Measurements from ENCODE around the gene FCRL6.

DNA sequence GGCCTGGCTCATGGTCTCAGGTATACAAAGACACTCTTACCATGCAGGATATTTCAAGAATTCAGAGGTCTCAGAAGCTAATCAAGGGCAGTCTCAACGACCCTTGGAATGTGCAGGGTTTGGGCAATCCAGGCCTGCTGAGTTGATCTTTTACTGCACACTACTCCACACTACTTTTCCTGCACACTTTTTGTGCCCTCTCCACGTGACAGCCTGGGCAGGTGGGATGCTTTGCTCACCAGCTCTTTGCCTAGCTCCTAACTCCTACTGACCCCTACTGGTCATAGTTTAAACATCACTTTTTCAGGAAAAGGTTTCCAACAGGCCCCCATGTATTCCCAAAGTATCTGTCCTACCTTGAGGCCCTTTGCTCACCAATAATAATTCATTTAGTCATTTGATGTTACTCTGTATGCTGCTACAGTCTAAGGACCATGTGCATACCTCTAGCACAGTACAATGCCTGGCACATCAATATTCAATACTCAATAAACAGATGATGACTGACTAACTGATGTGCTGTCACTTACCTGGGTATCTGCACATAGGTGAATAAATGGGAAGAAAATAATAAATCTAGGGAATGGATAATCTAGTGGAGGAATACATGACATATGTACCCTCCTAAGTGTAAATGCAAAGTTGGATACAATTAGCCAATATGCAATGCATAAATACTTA is 11.8 kb upstream of the FCRL6 start:
- TF ChIP-seq, protein P1, sequence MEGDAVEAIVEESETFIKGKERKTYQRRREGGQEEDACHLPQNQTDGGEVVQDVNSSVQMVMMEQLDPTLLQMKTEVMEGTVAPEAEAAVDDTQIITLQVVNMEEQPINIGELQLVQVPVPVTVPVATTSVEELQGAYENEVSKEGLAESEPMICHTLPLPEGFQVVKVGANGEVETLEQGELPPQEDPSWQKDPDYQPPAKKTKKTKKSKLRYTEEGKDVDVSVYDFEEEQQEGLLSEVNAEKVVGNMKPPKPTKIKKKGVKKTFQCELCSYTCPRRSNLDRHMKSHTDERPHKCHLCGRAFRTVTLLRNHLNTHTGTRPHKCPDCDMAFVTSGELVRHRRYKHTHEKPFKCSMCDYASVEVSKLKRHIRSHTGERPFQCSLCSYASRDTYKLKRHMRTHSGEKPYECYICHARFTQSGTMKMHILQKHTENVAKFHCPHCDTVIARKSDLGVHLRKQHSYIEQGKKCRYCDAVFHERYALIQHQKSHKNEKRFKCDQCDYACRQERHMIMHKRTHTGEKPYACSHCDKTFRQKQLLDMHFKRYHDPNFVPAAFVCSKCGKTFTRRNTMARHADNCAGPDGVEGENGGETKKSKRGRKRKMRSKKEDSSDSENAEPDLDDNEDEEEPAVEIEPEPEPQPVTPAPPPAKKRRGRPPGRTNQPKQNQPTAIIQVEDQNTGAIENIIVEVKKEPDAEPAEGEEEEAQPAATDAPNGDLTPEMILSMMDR (IDR thresholded peaks at IDR 0.05; ENCODE audit: insufficient read depth, low read depth, low read length), result peak; percentile 44
- no peak for TF ChIP-seq EZH2 (IDR thresholded peaks at IDR 0.05; ENCODE audit: insufficient read depth, low read length)

Measured in astrocyte (in vitro differentiated cells and primary cell).